GM21367 (cell line): ENCODE data around the gene DAPK2.

ENCODE experiments used
- ATAC-seq: cut with Tn5 transposase; IDR thresholded peaks from one replicate; pipeline ENCODE4 v1.9.1; 2021; ENCODE audit not compliant: unreplicated experiment

Gene DAPK2

DNA sequence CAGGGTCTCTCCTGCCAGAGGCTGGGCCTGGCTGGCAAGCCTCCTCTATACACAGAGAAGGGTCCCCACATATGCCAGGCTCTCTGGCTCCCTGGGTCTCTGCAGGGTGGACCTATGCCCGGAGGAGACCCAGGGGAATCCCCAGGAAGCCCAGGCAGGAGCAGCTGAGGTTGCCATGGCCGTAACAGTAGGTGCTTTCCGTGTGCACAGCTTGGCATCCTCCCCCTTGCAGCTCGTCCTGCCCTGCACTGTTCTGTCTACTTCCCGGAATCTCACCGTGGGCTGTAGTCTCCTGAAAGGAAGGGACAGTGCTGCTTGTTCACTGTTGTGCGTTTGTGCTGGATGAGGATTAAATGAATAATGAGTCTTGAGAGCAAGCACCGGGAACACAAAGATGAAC, 47.8 kb downstream of the DAPK2 start:
- ATAC-seq = no peak

DNA sequence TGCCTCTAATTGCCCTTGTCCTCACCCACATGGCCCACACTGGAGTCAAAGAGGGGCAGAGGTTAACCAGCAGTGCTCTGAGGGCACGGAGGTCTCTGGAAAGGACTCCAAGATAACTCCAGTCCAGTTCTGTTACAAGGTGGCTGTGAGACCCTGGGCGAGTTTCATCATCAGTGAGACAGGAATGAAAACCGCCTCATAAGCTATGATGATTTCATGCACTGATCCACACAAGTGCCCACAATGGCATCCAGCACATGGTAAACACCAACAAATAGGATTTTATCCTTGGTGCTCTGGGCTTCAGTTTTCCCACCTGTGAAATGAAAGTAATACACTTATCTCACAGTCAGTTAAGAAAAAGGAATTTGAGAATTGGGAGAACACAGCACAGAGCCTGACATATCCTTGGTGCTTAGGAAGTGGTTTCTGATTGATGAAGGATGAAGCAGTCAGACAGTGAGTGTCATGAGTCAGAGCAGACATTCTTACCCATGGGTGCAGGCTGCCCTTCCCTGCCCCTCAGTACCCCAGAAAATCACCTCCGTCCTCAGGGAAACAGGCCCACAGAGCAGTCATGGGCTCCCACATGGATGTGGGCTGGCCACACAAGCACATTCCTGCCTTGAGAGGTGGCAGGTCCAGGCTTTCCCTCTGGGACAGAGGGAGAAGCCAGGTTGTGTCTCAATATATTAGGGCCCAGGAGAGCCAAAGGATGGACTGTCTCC, 48.4 kb downstream of the DAPK2 start:
- ATAC-seq = no peak

DNA sequence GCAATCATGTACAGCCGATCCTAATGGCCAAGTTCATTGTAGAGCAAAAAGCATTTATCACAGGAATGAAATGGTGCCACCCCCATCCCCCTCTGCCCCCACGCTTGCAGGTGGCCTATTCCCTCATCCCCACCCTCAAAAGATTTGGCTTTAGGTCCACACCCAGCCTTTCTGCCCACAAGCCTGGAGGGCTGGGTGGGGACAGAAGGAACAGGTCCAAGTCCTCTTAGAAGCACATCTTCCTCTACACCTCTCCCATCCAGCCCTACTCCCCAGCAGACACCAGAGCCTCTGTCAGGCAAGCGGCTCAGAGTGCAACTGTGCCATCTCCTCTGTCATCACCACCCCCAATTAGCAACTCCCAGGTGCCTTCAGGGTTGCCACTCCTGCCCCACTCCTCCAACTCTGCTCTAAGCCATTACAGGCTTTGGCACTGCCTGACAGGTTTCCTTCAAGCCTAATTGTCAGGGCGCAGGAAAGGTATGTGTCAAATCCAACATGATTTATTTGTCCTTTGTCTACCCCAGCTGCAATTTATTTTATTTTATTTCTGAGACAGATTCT, 49.4 kb downstream of the DAPK2 start:
- ATAC-seq = no peak

DNA sequence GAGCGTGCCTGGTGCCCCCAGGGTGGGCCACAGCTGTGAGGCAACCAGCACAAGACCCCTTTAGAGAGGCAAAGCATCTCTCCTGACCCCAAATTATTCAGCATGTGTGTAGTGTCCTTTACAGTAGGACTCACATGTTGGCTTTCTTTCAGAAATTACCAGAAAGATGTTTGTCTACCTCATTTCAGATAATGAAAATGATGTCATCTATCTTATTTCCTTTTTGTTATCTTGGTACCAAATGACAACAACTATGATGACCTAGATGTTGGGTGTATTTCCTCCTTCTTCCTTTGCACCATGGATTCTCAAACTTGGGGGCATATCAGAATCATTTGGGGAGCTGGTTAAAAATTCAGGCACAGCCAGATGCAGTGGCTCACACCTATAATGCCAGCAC, 50.5 kb downstream of the DAPK2 start:
- no peak for ATAC-seq

DNA sequence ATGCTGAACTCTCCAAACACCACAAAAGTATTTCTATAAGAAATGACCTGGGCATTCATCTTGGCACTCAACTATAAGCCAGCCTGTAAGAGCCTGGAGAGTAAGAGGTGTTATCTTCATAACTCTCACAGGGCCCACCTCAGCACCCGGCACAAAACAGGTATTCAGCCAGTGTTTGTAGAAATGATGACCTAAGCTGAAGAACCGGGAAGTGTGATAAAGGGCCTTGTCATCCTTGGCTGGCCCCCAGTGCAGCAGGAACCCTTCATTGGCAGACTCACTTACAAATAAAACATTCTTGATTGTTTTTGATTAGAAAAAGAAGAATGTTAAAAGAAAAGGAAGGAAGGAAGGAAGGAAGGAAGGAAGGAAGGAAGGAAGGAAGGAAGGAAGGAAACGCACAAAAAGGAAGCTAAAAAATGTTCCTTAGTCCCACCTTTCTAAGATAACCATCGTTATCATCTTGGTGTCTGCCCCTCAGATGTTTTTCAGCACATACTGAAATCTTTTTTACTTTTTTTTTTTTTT, 52.1 kb downstream of the DAPK2 start:
- ATAC-seq = no peak

DNA sequence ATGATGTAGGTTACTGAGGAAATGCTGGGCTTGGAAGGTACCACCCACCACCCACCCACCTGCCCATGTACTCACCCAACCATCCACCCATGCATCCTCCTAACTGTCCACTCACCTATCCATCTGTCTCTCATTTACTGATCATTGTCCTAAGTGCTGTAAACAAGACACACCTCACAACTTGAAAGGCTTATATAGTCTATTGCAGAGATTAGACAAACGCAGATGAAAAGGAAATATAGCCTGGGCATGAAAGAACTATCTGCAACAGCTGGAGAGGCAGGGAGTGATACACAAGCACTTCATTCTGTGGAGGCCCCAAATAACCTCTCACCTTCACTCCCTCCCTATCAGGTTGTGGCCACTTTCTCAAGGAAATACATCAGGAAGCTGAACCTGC, 54.0 kb downstream of the DAPK2 start:
- no peak for ATAC-seq

DNA sequence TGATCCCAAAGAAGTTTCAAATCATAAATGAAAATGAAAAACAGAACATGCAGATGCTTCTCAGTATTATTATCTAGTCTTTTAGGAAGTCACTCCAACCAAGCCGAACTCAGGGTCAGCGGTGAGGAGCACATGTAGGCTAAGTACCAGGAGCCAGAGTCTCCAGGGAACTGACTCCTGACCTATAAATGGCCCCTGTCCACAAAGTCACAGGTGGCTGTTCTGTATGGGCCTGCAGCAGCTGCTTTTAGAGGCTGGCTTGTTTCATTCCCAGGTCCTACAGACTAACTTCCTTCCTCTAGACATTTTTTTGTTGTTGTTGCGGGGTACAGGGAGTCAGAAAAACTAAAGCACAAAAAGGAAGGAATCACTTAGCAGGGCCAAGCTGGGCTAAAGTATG, 54.6 kb downstream of the DAPK2 start:
- ATAC-seq = no peak

DNA sequence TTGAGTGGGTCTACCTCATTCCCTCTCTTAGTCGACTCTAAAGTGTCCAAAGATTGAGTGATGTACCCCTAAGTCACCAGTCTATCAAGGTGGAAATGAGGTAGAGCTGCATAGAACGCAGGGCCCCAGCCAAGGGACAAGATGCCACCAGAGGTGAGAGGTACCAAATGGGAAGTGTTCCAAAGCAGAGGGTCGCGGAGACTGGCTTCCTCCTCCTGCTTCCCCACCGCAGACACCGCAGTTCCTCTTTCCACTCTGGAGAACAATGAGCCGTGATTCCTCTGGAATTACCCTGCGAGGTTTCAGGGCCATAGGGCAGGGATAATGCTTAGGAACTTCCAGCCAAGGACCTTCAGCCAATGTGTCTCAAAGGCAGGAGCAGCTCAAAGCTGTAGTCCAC, 55.8 kb downstream of the DAPK2 start:
- no peak for ATAC-seq

DNA sequence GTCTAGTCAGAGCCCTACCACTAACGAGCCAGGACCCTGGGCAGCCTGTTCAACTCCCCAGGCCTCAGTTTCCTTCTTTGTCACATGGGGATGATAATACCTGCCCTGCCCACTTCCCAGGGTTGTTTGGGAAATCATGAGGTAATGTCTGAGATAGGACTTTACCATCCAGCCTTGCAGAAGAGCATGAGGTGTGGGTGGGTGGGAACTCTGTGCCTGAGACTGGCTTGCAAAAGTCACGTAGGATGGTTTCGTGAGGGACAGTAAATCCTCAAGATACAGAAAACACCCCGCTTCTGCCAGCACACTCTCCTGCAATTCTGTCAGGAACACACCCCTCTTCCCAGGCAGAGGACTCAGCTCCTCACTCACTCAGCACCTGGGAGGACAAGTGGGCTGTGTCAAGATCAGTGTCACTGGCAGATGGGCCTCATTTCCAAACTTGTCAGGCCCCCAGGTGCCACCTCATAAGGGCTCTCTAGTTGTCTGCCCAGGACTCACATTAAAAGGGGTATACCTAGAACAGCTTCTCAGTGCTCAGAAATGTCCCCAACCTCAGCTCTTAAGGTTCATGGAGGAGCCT, 58.4 kb downstream of the DAPK2 start:
- ATAC-seq = no peak

DNA sequence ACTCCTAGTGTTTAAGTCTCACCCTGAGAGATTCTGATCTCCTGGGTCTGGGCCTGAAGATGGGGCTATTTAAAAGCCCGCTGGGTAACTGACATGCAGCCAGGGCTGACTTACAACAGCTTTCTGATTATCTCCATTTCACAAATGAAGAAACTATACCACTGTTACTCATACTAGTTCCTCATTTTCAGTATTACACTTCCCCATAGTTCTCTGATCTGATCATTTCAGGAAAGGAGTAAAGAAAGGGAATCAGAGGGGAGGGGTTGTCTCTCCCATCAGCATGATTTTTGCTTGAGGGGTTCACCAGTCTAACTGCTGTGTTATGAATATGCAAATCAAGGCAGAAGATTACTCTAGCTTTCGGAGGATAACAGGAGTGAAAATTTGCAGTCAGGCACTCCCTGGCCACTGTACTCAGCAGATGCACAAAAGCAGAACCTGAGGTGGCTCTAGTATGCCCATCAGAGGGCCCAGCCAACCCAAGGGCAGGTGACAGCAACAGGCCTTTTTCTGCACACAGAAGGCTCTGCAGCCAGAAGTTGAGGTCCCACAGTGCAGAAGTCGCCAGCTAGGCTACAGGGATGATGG, 59.4 kb downstream of the DAPK2 start:
- peak; percentile 45 for ATAC-seq

DNA sequence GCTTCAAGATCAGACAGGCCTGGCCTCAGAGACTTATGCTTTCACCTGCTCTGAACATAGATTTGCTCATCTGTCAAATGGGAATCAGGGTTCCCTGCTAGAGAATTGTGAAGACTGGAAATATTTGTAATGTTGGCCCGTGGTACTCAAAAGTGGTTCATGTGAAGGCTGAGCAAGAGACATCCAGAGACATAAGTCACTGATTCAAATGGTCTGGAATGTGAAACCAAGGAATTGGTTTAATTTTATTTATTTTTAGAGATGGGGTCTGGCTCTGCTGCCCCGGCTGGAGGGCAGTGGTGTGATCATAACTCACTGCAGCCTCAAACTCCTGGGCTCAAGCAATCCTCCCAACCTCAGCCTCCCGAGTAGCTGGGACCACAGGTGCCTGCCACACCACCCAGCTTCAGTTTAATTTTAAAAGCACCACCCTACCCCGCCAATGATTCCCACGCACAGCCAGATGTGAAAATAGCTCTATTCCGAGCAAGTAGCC, 60.1 kb downstream of the DAPK2 start:
- ATAC-seq = no peak

DNA sequence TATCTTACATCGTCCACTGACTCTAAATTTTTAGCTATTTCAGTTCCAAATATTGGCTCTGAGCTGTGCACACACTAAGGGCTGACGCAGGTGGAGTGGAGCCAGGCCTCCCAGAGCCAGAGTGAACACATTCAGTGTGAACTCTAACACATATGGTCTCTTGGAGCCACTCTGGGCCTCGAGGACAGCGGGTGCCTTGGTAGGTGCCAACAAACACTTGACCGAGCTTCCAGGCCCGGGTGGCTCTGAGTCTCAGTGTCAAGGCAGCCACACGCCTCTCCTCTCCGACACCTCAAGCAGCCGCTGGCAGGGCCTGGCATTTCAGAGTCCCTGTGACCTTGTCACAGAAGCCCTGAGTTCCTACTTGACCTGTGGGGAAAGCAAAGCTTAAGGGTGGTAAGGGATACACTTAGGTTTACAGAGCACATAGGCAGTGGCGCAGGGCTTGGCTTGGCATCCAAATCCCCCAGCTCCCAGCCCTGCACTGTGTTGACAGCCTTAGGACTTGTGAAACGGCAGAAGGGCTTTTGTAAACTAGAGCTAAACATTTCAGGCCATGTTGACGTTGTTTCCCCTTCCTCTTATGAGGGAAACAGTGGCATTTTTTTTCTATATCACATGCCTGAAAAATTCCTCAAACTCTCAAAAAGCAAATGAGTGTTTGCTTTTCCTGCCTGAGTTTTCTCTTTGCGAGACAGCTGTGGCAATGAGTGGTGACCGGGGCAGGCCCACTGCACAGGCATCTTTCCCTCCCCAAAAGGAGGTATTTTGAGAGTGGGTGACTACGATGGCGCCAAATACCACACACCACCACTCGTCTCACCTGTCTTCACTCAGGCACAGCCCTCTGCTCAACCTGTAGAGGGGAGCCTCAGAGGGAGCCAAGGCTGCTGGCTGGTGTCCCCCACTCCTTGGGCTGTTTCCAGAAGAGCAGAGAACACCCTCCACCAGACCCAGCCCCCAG, 60.8 kb downstream of the DAPK2 start:
- ATAC-seq = no peak

DNA sequence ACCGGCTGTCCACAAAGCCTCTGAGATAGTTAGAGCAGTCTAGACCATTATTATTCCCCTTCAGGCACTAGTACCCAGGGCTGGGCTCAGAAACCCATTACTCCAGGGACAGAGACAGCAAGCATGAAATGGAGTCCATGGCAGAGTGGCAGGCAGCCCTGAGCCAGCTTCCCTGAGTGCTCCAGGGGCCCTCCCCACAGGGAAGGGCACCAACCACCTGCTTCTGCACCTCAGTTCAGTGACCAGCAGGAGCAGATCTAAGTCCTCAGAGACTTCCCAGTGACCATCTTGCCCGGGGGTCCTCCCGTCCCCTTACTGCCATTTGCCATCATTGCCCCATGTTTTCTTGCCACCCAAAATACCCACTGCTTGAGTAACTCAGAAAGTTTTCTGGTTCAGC, 62.0 kb downstream of the DAPK2 start:
- ATAC-seq = no peak

DNA sequence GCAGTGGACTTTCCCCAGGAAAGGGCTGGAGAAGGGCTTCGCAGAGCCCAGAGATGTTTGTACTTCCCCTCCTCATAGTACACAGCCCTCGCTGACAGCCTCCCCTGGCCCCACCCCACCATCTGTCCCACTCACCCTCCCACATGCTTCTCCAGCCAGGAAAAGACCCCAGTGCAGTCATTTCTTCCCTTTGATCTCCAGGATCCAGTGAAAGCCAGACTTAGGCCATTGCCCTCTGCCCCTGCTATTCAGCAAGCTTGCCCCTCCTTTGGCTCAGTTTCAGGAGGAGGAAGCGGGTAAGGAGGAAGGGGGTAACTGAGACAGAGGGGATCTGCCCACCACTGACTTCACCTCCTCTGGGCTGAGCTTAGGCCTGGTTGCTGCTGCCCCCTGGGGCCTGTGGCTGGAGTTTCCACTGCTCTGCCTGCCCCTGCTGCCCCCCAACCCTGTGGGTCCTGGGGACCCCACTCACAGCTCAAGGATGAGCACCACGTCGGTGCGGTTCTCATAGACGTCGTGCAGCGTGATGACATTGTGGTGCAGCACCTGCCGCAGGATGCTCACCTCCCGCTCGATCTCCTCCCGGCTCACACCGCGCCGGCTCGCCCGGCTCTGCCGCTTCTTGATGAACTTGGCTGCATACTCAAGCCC, 63.1 kb downstream of the DAPK2 start:
- no peak for ATAC-seq

DNA sequence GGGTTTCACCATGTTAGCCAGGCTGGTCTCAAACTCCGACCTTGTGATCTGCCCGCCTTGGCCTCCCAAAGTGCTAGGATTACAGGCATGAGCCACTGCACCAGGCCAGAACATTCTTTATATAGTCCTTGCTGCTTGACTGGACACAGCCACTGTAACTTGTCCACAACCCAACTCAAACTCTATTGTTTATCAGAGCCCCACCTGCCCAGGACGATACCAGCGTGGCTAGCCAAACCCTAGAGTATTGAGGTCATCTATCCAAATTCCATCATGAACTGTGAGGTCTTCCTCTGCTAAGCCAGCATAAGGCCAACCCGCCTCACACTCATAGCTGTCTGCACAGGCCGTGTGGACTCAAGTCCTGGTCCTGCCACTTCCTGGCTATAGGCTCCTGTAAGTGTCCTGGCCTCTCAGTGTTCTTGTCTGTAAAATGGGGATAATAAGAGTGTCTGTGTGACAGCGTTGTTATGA, 63.9 kb downstream of the DAPK2 start:
- no peak for ATAC-seq

DNA sequence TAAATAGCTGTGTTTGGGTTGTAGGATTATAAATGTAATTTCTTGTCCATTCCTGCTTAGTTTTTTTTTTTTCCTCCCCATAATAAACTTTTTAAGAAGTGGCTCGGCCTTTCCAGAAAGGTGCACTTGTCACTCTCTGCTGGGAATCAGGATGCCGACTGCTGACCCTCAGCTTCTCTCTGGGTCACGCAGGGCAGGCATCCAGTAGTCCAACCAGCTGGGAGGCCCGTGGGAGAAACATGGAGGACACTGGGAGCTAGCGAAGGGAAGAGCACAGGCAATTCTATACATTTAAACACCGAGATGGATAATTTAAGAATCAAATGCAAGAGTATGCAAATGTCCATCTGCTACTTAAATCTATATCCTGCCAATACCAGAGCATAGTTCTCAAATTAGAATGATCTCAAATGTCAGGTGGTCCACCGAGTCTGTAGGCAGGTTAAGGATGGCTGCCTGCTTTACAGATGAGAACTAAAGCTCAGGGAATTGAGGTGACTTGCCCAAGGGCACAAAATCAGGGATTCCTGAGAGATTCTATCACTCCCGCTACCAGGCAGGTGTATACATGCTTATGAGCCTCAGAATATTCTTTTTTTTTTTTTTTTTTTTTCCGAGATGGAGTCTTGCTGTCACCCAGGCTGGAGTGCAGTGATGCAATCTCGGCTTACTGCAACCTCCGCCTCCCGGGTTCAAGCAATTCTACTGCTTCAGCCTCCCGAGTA, 64.5 kb downstream of the DAPK2 start:
- no peak for ATAC-seq

DNA sequence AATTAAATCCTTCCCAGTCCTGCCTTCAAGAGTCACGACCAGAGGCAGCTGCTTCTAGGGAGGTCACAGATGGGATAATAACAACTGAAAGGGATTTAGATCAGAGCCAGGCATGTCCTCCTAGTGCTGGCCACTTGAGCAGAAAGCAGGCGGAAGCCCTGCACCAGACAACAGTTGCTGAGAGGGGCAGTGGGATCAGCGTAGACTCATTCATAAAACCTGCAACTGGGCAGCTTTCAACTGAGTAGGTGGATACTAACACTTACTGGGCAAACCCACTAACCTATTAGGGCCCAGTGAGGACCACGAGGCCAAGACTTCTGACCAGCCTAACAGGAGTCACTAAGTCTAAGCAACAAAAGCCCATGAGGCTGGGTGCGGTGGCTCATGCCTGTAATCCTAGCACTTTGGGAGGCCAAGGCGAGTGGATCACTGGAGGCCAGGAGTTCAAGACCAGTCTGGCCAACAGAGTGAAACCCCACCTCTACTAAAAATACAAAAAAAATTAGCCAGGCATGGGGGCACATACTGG, 67.0 kb downstream of the DAPK2 start:
- ATAC-seq = no peak

DNA sequence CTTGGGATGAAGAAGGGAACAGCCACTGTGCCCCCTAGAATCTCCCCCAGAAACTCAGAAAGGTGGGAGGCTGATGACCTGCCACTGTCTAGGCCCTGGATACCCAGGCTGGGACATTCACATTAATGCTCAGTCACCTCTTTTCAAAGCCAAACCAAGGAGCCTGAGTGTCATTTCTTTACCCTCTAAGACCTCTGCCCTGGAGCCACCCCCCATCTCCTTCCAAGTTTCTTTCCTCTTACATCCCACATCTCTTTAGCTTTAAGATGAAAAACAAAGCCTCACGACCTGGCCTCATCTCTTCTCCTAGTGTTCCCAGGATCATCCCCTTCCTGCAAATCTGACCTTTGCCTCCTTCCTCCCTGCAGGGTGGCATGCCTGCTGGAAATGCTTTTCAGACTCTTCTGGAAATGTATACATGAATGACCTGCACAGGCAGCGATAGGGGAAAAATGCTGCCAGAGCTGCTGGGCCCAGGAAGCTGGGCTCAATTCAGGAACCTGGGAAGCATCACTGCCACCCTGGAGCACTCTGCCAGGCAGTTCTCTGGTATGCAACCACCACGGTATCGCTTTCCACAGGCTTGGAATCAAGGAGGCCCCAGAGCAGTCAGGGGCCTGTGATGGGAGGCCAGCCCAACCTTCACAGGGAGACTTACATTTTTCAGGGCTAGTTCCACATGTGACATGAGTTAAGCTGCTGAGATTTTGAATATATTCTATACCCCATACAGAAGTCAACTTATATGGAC, 67.6 kb downstream of the DAPK2 start:
- no peak for ATAC-seq
